ENCODE data around the gene FAM193A.

The FAM193A gene

GRCh38 chr4:2574863-2575262, 38.4 kb downstream of the FAM193A start:
- TF ChIP-seq CTCF (IDR thresholded peaks at IDR 0.05; ENCODE audit: borderline replicate concordance, control extremely low read depth, extremely low read depth, insufficient read depth, missing control alignments), result no peak
- in situ Hi-C loops (cut with MboI; ENCODE audit: low sequenced_read_pairs, unreplicated experiment), result no loop called here
- DNase-seq (ENCODE audit: low spot score), result no peak

- in situ Hi-C loops (cut with MboI; ENCODE audit: low sequenced_read_pairs, unreplicated experiment), result no loop called here
- DNase-seq (ENCODE audit: low spot score), result no peak
- no peak for TF ChIP-seq CTCF (IDR thresholded peaks at IDR 0.05; ENCODE audit: borderline replicate concordance, control extremely low read depth, extremely low read depth, insufficient read depth, missing control alignments)
Observed at GRCh38 chr4:2576290-2576689, 39.8 kb downstream of the FAM193A start.

- DNase-seq (ENCODE audit: low spot score), result no peak
- TF ChIP-seq CTCF (IDR thresholded peaks at IDR 0.05; ENCODE audit: borderline replicate concordance, control extremely low read depth, extremely low read depth, insufficient read depth, missing control alignments), result no peak
- in situ Hi-C loops (cut with MboI; ENCODE audit: low sequenced_read_pairs, unreplicated experiment), result no loop called here
Observed at GRCh38 chr4:2578106-2578505, 41.7 kb downstream of the FAM193A start.

- no peak for TF ChIP-seq CTCF (IDR thresholded peaks at IDR 0.05; ENCODE audit: borderline replicate concordance, control extremely low read depth, extremely low read depth, insufficient read depth, missing control alignments)
- DNase-seq (ENCODE audit: low spot score), result no peak
- in situ Hi-C loops (cut with MboI; ENCODE audit: low sequenced_read_pairs, unreplicated experiment), result no loop called here
Observed at GRCh38 chr4:2579910-2580309, 43.5 kb downstream of the FAM193A start.

GRCh38 chr4:2583092-2583491, 46.6 kb downstream of the FAM193A start:
- in situ Hi-C loops (cut with MboI; ENCODE audit: low sequenced_read_pairs, unreplicated experiment), result no loop called here
- DNase-seq (ENCODE audit: low spot score), result no peak
- TF ChIP-seq CTCF (IDR thresholded peaks at IDR 0.05; ENCODE audit: borderline replicate concordance, control extremely low read depth, extremely low read depth, insufficient read depth, missing control alignments), result no peak

- no peak for TF ChIP-seq CTCF (IDR thresholded peaks at IDR 0.05; ENCODE audit: borderline replicate concordance, control extremely low read depth, extremely low read depth, insufficient read depth, missing control alignments)
- in situ Hi-C loops (cut with MboI; ENCODE audit: low sequenced_read_pairs, unreplicated experiment), result no loop called here
- no peak for DNase-seq (ENCODE audit: low spot score)
Observed at GRCh38 chr4:2583517-2583916, 47.1 kb downstream of the FAM193A start.

- no peak for DNase-seq (ENCODE audit: low spot score)
- in situ Hi-C loops (cut with MboI; ENCODE audit: low sequenced_read_pairs, unreplicated experiment), result no loop called here
- TF ChIP-seq CTCF (IDR thresholded peaks at IDR 0.05; ENCODE audit: borderline replicate concordance, control extremely low read depth, extremely low read depth, insufficient read depth, missing control alignments), result no peak
Observed at GRCh38 chr4:2586502-2586901, 50.1 kb downstream of the FAM193A start.

All from GM13976 (cell line).